Activated T-helper 9 cell treated with anti-CD3 and anti-CD28 coated beads, Interleukin-2, amount 50 U/mL, for 16 hours (primary cell): ENCODE data around the gene FAM151B.
A peak's percentile ranks its signal among the peaks of the same experiment; 100 is the strongest.
"Not testable (repeated sequence)": the region's sequence is repeated elsewhere in the genome, so short reads cannot be mapped to it uniquely, and the experiment has no call there.

Experiments used
- DNase-seq: peaks from one replicate; pipeline ENCODE4 v3.0.0-alpha.2; 2020; ENCODE audit warnings: low read depth

FAM151B gene

GRCh38 chr5:80487829-80488721 is at the start of gene FAM151B:
Gene FAM151B (plus strand): TSS chr5:80488100. CDS start chr5:80488124, 24 bp downstream.
- DNase-seq: peak; percentile 53

- no peak for DNase-seq
Observed at GRCh38 chr5:80438739-80439138, 49.2 kb upstream of the FAM151B start.

GRCh38 chr5:80439213-80439612 is 48.7 kb upstream of the FAM151B start:
- DNase-seq: no peak

GRCh38 chr5:80442742-80443141 is 45.2 kb upstream of the FAM151B start:
- DNase-seq: no peak

GRCh38 chr5:80453366-80453765 is 34.5 kb upstream of the FAM151B start:
- no peak for DNase-seq

- DNase-seq: no peak
Observed at GRCh38 chr5:80463269-80463668, 24.6 kb upstream of the FAM151B start.

- DNase-seq: no peak
Observed at GRCh38 chr5:80466669-80467485, 21.0 kb upstream of the FAM151B start.

- DNase-seq: no peak
Observed at GRCh38 chr5:80468131-80468530, 19.8 kb upstream of the FAM151B start.

GRCh38 chr5:80470631-80471030 is 17.3 kb upstream of the FAM151B start:
- not testable (repeated sequence) for DNase-seq

GRCh38 chr5:80474929-80475328 is 13.0 kb upstream of the FAM151B start:
- no peak for DNase-seq

- DNase-seq: no peak
Observed at GRCh38 chr5:80479713-80480112, 8.2 kb upstream of the FAM151B start.

- no peak for DNase-seq
Observed at GRCh38 chr5:80480354-80480753, 7.5 kb upstream of the FAM151B start.

GRCh38 chr5:80481019-80481893 is 6.6 kb upstream of the FAM151B start:
- no peak for DNase-seq

GRCh38 chr5:80482578-80482977 is 5.3 kb upstream of the FAM151B start:
- no peak for DNase-seq

GRCh38 chr5:80483636-80484232 is 4.2 kb upstream of the FAM151B start:
- DNase-seq: no peak

GRCh38 chr5:80487444-80487828 is 464 bp upstream of the FAM151B start:
- DNase-seq: no peak

- DNase-seq: no peak
Observed at GRCh38 chr5:80491296-80491695, 3.4 kb downstream of the FAM151B start.

GRCh38 chr5:80492741-80493140 is 4.8 kb downstream of the FAM151B start:
- DNase-seq: no peak

GRCh38 chr5:80493443-80493842 is 5.5 kb downstream of the FAM151B start:
- not testable (repeated sequence) for DNase-seq

GRCh38 chr5:80495891-80496290 is 8.0 kb downstream of the FAM151B start:
- no peak for DNase-seq

- no peak for DNase-seq
Observed at GRCh38 chr5:80502800-80503199, 14.9 kb downstream of the FAM151B start.

GRCh38 chr5:80503641-80504040 is 15.7 kb downstream of the FAM151B start:
- no peak for DNase-seq
